GM18507 (cell line): ENCODE measurements around the gene KATNAL1.
"Not testable (repeated sequence)": the region's sequence is repeated elsewhere in the genome, so short reads cannot be mapped to it uniquely, and the experiment has no call there.

Experiments used
- DNase-seq: peaks from one replicate; pipeline ENCODE4 v3.0.0; 2011; ENCODE audit warnings: low read depth; ENCODE audit not compliant: insufficient read length; ENCODE audit errors: extremely low spot score
- FAIRE-seq: peaks from 2 replicates; lab custom pipeline; 2011; peaks lifted over from hg19 to GRCh38; lab: Jason Lieb, UNC

KATNAL1 gene

GRCh38 chr13:30301827-30302226 is 5.5 kb downstream of the KATNAL1 start:
- FAIRE-seq (no peak), DNase-seq (no peak)

DNA sequence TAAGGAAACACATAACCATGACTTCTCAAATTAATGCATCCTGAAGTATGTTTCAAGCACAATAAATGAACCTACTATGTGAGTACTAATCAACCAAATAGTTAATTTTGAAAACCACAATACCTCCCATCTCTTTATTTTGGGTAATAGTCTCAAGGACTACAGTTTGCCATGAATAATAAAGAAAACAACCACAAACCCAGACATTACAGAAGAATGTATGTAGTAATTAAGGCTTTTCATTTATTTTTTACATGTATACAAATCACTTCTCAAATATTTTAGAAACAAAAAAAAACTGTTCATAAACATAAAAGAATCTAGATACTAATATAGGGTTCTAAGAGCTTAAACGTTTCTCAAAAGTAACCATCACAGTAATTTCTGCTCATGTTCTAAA is 6.8 kb downstream of the KATNAL1 start:
- no peak for DNase-seq
- no peak for FAIRE-seq

- no peak for DNase-seq
- FAIRE-seq, result no peak
Observed at GRCh38 chr13:30299786-30300185, 7.6 kb downstream of the KATNAL1 start.

- DNase-seq (no peak), FAIRE-seq (no peak)
Observed at GRCh38 chr13:30295116-30295515, 12.2 kb downstream of the KATNAL1 start.

- DNase-seq (no peak), FAIRE-seq (no peak)
Observed at GRCh38 chr13:30294004-30294403, 13.3 kb downstream of the KATNAL1 start.

DNA sequence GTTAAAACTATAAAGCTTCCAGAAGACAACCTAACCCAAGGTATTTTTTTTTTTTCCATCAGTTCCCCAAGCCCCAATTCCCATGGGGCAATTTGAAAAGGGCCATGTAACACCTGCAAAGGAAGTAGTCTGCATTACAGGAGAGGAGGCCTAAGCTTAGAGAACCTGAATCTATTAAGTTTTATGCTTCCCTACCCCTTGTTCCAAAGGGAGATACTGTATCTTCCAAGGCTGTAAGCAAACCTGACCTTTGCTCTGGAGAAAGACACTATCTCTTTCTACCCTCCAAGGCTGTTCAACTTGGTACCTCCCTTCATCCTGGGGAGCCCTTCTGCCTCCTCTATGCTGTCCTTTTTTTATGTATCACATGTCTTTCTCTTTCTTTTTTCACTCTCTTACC is 15.0 kb downstream of the KATNAL1 start:
- DNase-seq (no peak), FAIRE-seq (peak; percentile 52)

DNA sequence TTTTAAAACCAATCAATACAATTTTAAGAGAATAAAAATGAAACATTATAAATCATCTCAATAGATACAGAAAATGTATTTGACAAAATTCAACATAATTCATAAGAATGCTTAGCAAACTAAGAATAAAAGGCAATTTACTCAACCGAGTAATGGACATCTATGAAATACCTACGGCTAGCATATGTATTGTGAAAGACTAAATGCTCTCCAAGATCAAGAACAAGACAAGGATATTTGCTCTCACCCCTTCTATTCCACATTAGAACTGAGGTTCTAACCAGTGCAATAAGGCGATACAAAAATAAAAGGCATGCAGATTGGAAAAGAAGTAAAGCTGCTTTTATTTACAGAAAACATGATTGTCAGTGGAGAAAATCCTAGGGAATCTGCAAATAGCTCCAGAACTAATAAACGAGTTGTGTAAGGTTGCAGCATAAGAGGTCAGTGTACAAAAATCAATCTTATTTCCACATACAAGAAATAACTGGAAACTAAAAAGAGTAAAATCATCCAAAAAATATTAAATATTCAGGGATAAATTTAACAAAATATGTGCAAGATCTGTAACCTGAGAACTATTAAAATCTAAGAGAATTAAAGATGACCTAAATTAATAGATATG is 16.4 kb downstream of the KATNAL1 start:
- DNase-seq (no peak), FAIRE-seq (no peak)

DNA sequence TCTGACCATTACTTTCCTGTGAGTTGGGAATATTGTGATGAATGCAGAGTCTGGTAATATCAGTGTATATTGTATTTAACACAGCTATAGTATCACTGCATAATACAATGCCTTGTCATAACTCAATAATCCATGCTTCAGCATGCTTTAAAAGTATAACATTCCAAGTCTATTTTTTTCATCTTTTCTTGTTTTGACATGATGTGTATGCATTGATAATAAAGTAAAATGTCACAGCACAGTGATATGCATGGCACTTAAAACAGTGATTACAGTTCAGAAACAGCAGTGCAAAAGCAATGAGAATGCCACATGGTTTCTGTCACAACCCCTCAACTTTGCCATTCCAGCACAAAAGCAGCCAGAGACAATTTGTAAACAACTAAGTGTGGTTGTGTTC is 17.8 kb downstream of the KATNAL1 start:
- FAIRE-seq, result no peak
- DNase-seq, result no peak

DNA sequence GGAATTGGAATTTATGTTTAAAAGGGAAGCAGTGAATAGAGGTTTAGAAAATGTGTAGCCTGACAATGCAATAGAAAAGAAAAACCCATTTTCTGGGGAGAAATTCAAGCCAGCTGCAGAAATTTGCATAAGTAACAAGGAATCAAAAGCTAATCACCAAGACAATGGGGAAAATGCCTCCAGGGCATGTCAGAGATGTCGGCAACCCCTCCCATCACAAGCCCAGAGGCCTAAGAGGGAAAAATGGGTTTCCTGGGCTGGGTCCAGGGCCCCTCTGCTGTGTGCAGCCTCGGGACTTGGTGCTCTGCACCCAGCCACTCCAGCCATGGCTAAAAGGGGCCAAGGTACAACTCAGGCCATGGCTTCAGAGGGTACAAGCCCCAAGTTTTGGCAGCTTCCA is 21.3 kb downstream of the KATNAL1 start:
- FAIRE-seq, DNase-seq: not testable (repeated sequence)

- peak; percentile 71 for FAIRE-seq
- no peak for DNase-seq
Observed at GRCh38 chr13:30276178-30276577, 31.2 kb downstream of the KATNAL1 start.

DNA sequence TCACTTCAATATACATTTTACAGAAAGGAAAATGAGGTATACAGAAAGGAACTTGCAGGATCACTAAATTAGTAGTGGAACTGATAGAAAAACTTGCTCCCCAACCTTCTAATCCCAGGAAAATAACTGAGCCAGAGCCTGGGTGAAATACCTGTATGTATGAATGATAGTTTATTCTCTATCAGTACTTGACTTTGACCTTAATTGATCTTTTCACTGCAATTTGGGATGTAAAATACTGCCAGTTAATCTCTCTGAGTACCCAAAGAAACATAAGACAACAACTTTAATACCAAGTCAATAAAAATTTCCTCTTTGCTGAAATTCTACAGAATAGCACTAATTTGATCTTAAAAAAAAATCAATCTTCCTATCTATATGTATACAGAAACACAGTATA is 33.3 kb downstream of the KATNAL1 start:
- no peak for FAIRE-seq

GRCh38 chr13:30270035-30270434 is 37.3 kb downstream of the KATNAL1 start:
- not testable (repeated sequence) for FAIRE-seq

More for the DNA sequence above, 33.3 kb downstream of the KATNAL1 start:
- no peak for DNase-seq

GRCh38 chr13:30268673-30269072 is 38.7 kb downstream of the KATNAL1 start:
- FAIRE-seq, result no peak
- no peak for DNase-seq

More at GRCh38 chr13:30270035-30270434, 37.3 kb downstream of the KATNAL1 start:
- DNase-seq, result not testable (repeated sequence)

GRCh38 chr13:30266756-30267155 is 40.6 kb downstream of the KATNAL1 start:
- no peak for FAIRE-seq
- no peak for DNase-seq

DNA sequence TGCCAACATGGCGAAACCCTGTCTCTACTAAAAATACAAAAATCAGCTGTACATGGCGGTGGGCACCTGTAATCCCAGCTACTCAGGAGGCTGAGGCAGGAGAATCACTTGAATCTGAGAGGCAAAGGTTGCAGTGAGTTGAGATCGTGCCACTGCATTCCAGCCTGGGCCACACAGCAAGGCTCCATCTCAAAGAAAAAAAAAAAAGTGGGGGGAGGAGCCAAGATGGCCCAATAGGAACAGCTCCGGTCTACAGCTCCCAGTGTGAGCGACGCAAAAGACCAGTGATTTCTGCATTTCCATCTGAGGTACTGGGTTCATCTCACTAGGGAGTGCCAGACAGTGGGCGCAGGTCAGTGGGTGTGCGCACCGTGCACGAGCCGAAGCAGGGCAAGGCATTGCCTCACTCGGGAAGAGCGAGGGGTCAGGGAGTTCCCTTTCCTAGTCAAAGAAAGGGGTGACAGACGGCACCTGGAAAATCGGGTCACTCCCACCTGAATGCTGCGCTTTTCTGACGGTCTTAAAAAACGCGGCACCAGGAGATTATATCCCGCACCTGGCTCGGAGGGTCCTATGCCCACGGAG is 48.1 kb downstream of the KATNAL1 start:
- not testable (repeated sequence) for DNase-seq, FAIRE-seq

GRCh38 chr13:30257468-30258099 is 49.8 kb downstream of the KATNAL1 start:
- no peak for DNase-seq
- peak; percentile 48 for FAIRE-seq

DNA sequence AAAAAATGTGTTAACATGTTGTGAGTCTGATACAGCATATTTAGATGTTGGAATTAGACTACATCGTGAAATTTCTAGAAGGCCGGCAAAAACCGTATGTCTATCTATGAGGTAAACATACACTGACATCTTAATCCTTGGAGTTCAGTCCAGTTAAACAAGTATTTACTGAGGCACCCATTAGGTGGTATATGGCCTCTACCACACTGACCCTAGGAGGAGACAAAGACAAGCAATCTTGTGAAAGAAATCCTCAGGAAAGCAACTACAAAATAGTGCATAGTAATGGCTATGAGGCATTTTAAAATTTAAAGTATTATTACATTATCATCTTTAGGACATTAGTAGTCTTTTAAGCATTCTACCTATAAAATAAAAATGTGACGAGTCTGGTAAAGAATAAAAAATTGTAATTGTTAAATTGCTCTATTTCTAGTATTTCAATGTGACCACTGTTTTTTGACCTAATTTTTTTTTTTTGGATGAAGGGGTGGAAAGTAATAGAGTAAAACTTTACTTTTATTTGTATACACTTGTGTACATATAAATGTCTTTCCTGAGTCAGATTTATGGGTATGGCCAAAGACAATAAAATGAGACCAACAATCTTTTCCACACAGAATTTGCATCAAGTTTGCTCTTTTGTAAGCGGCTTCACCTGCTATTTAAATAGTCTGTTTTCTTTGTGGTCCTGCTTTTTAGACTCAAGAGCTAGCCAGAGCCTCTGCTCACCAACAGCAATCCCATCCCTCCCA is 50.5 kb downstream of the KATNAL1 start:
- no peak for DNase-seq

DNA sequence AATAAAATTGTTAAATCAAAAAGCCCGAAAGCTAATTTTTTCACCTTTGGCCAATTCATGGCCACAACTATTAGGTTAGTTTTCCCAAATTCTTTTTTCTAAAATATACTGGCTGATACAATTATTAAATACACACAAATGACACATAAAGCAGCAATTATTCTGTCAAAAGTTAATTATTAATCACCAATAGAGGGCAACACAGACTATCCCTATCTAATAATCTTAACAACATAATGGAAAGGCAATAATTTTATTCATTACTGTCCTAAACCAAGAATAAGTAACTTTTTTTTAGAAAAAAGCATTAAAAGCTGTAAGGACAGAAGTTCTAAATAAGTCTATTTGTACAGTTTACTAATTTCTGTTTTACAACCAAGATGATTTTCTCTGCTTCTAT is 51.7 kb downstream of the KATNAL1 start:
- FAIRE-seq, result no peak

More for the DNA sequence above, 50.5 kb downstream of the KATNAL1 start:
- FAIRE-seq, result no peak

GRCh38 chr13:30253830-30254229 is 53.5 kb downstream of the KATNAL1 start:
- DNase-seq (no peak), FAIRE-seq (no peak)

More for the DNA sequence above, 51.7 kb downstream of the KATNAL1 start:
- DNase-seq, result no peak

DNA sequence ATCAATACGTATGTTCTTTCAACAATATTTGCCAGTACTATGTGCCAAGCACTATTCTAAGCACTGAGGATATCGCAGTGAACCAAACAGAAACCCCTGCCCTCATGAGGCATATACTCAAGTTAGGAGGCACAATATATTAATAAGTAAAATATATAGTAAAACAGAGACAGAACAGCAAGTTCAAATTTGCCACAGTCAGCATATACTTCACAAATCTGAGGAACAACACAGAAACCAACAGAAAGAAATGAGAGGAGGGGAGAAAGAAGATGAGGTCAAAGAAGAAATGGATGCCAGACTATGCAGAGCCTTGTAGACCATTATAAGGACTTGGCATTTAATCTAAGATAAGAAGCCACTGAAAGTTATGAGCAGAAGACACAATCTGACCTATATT is 59.9 kb downstream of the KATNAL1 start:
- no peak for FAIRE-seq

More for the DNA sequence above, 59.9 kb downstream of the KATNAL1 start:
- no peak for DNase-seq
